Spleen (tissue), 11 donors: ENCODE measurements around the gene NFIX. TPM values are rescaled to one million over a fixed set of nuclear protein-coding genes. Genes with fewer than 3 reads are reported as not detected.

Experiments
- DNase-seq: peaks from one replicate; pipeline ENCODE4 v3.0.0-alpha.2; 2020
- H3K27ac ChIP-seq, 8 donors: fragments of 200-600 bp; sonication (generic) in 7 of 8; 1 replicate in 4 of 8; 2 replicates in 4 of 8; pipeline versions ENCODE4 v1.5.0 to v1.8.0; 2016 to 2021; ENCODE audit warnings: inconsistent platforms in 4 of 8, mild to moderate bottlenecking in 4 of 8, moderate library complexity in 1 of 8
- H3K27me3 ChIP-seq, 7 donors: fragments of 200-600 bp; sonication (generic) in 6 of 7; replicated peaks in 1 of 7; 1 replicate in 4 of 7; 2 replicates in 3 of 7; pipeline versions ENCODE4 v1.5.0 to v1.8.0; 2016 to 2021; ENCODE audit warnings: inconsistent platforms in 3 of 7, mild to moderate bottlenecking in 1 of 7
- H3K36me3 ChIP-seq, 6 donors: fragments of 200-600 bp; sonication (generic) in 5 of 6; 1 replicate in 4 of 6; 2 replicates in 2 of 6; pipeline versions ENCODE4 v1.5.0 to v1.8.0; 2016 to 2021; ENCODE audit warnings: inconsistent platforms in 2 of 6
- H3K4me1 ChIP-seq, 6 donors: fragments of 200-600 bp; sonication (generic) in 5 of 6; 1 replicate in 3 of 6; 2 replicates in 3 of 6; pipeline versions ENCODE4 v1.5.0 to v1.8.0; 2016 to 2021; ENCODE audit warnings: inconsistent platforms in 3 of 6
- H3K4me3 ChIP-seq, 8 donors: fragments of 200-600 bp; sonication (generic) in 7 of 8; 1 replicate in 4 of 8; 2 replicates in 4 of 8; pipeline versions ENCODE4 v1.5.0 to v1.8.0; 2016 to 2021; ENCODE audit warnings: inconsistent platforms in 4 of 8, mild to moderate bottlenecking in 4 of 8, moderate library complexity in 2 of 8
- H3K9me3 ChIP-seq, 8 donors: fragments of 200-600 bp; sonication (generic) in 7 of 8; 1 replicate in 4 of 8; 2 replicates in 4 of 8; pipeline versions ENCODE4 v1.5.0 to v1.8.0; 2016 to 2021; ENCODE audit warnings: inconsistent platforms in 4 of 8
- CTCF ChIP-seq, 11 experiments: fragments of 200-600 bp in 7 of 11; fragments of 450-650 bp in 4 of 11; sonication (generic) in 4 of 11; IDR thresholded peaks in 8 of 11; conservative IDR thresholded peaks in 3 of 11; 1 replicate in 7 of 11; 2 replicates in 4 of 11; pipeline versions ENCODE4 v1.4.0 to v1.8.0; 2016 to 2021; ENCODE audit warnings: antibody characterized with exemption in 11 of 11, inconsistent platforms in 4 of 11, mild to moderate bottlenecking in 1 of 11
- POLR2A ChIP-seq, 3 donors: fragments of 450-650 bp; IDR thresholded peaks; one replicate each; pipeline ENCODE4 v1.5.1; 2017; ENCODE audit warnings: antibody characterized with exemption in 3 of 3, mild to moderate bottlenecking in 1 of 3
- POLR2AphosphoS5 ChIP-seq, 3 donors: sonication (generic); formaldehyde crosslinking; IDR thresholded peaks; one replicate each; pipeline ENCODE4 v1.5.1; 2017; ENCODE audit warnings: antibody characterized with exemption in 3 of 3
- WGBS, 5 donors: extraction: QIAGEN DNeasy Blood & Tissue Kit in 3 of 5; methylation state at CpG; one replicate each; pipeline versions ENCODE4 v1.1.5 to v1.1.7; 2013 to 2018; 5-methylcytosine and 5-hydroxymethylcytosine counted together
- intact Hi-C: fragments of 100-400 bp; cut with DNase I; formaldehyde crosslinking; loops from one replicate; pipeline ENCODE4 v1.15.0; 2023; ENCODE audit warnings: low total_unique reads
- polyA plus RNA-seq, 3 donors: library from polyadenylated mRNA; stranded (reverse); fragments of 200-250 nt; gene quantifications; one replicate each; pipeline ENCODE4 v1.2.1, GENCODE V29; 2013
- total RNA-seq, 7 donors: library from RNA; depleted of rRNA in 3 of 7; stranded (reverse); fragments of >200 nt in 3 of 7; fragmentation: NEBNext Ultra II Directional in 4 of 7; extraction: Animal tissue kit (Norgen Biotek cat#: 25700) in 4 of 7; gene quantifications; one replicate each; pipeline versions ENCODE4 v1.1.0 to v1.2.1, GENCODE V29; 2016 to 2021
- donor health status: healthy with polysubstance abuse.
- donor health status: DM: no; HTN: no; CAD: no; lungs with moderate emphysema.
- donor health status: DM: no; HTN: no; CAD: no.
- donor health status: Bipolar disorder and iron deficiency.
- donor health status: healthy.
- donor health status: DM: no; HTN: no; CAD: no.
- donor health status: DM: yes; HTN: yes; CAD: no.

Gene NFIX
- total and polyA plus RNA-seq, 10 donors, result 1.1 to 41.4 (median 17.5) TPM

GRCh38 chr19:13038306-13039210 is 43.3 kb downstream of the NFIX start:
- no peak overlapping the region for H3K27ac ChIP-seq
- H3K4me3 ChIP-seq, result no peak overlapping the region
- intact Hi-C loops, result loop anchor here (10.0 kb wide), 1 partner anchor 54 kb away; no protein-coding TSS in a partner anchor
- 91 to 95% (median 92%) methylated on average over 13 of the region's 13 CpGs for WGBS, 5 donors
- no peaks in the 10 kb centered on the region for H3K9me3 ChIP-seq
- TF ChIP-seq CTCF (IDR thresholded peaks at IDR 0.05 in 8 of 11, conservative IDR thresholded peaks at IDR 0.05 in 3 of 11) (no peak), POLR2A (IDR thresholded peaks at IDR 0.05) (no peak), POLR2AphosphoS5 (IDR thresholded peaks at IDR 0.05) (no peak)
- peaks cover 5 to 35% (median 21%) of the 10 kb centered on the region in 6 donors for H3K4me1 ChIP-seq
- no peak for DNase-seq
- H3K27me3 ChIP-seq, result no peaks in the 10 kb centered on the region
- H3K36me3 ChIP-seq, result no peaks in the 10 kb centered on the region

DNA sequence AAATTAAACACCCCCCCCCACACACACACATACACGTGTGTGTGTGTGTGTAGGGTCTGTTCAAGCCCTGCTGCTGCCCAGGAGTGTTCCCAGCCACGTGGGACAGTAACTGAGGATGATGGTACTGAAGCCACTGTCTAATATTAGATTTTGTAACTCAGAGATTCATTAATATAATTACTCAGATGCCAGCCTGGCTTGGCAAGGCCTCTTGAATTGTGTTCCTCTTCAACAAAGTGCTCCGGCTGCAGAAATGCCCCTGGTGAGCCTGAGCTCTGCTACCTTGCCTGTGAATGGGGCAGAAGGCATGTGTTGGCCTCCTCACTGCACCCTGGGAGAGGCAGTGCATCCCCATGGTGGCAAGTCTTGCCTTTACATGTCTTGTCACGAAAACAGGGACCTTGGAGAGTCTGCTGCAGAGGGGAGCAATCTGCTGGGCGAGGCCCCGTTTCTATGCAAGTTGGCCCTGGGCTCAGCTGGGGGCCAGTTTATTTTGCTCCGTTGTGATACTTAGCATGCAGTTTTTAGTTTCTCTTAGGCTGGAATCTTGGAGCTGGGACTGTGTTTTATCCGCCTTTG is 44.0 kb downstream of the NFIX start:
- Histone ChIP-seq H3K9me3 (no peaks in the 10 kb centered on the region), H3K36me3 (no peaks in the 10 kb centered on the region), H3K4me3 (no peak overlapping the region), H3K27me3 (no peaks in the 10 kb centered on the region), H3K4me1 (peaks cover 8 to 32% (median 21%) of the 10 kb centered on the region in 6 donors), H3K27ac (no peak overlapping the region)
- DNase-seq, result no peak
- TF ChIP-seq POLR2A (IDR thresholded peaks at IDR 0.05) (no peak), CTCF (IDR thresholded peaks at IDR 0.05 in 8 of 11, conservative IDR thresholded peaks at IDR 0.05 in 3 of 11) (no peak), POLR2AphosphoS5 (IDR thresholded peaks at IDR 0.05) (no peak)
- WGBS, 5 donors, result 89 to 93% (median 91%) methylated on average over 8 of the region's 8 CpGs
- intact Hi-C loops, result loop anchor here (10.0 kb wide), 1 partner anchor 54 kb away; no protein-coding TSS in a partner anchor

- DNase-seq, result no peak
- intact Hi-C loops, result no loop called here
- Histone ChIP-seq H3K4me3 (no peak overlapping the region), H3K36me3 (no peaks in the 10 kb centered on the region), H3K4me1 (peaks cover 8 to 39% (median 24%) of the 10 kb centered on the region in 6 donors), H3K9me3 (no peaks in the 10 kb centered on the region), H3K27me3 (no peaks in the 10 kb centered on the region), H3K27ac (peak overlapping the region in 1 of 8 donors; percentile 2)
- no peak for TF ChIP-seq POLR2AphosphoS5 (IDR thresholded peaks at IDR 0.05)
- TF ChIP-seq POLR2A (IDR thresholded peaks at IDR 0.05), result no peak
- TF ChIP-seq CTCF (IDR thresholded peaks at IDR 0.05 in 8 of 11, conservative IDR thresholded peaks at IDR 0.05 in 3 of 11), result no peak
- 77 to 91% (median 87%) methylated on average over 15 of the region's 15 CpGs for WGBS, 5 donors
These were observed 45.1 kb downstream of the NFIX start for GRCh38 chr19:13040232-13040947.
